ENCODE results near the gene CLSTN3.

The CLSTN3 gene

GRCh38 chr12:7125632-7126227, 4.4 kb upstream of the CLSTN3 start:
- in situ Hi-C loops (cut with MboI; ENCODE audit: low sequenced_read_pairs), result no loop called here

GRCh38 chr12:7127916-7128626, 2.1 kb upstream of the CLSTN3 start:
- in situ Hi-C loops (cut with MboI; ENCODE audit: low sequenced_read_pairs), result no loop called here

GRCh38 chr12:7128681-7129286, 1.4 kb upstream of the CLSTN3 start, which contains the start of gene RBP5:
Gene RBP5 (minus strand): TSS chr12:7128889. CDS start chr12:7128775, 114 bp downstream.
- in situ Hi-C loops (cut with MboI; ENCODE audit: low sequenced_read_pairs), result no loop called here

- in situ Hi-C loops (cut with MboI; ENCODE audit: low sequenced_read_pairs), result no loop called here
Observed at GRCh38 chr12:7129287-7129871, 792 bp upstream of the CLSTN3 start.

GRCh38 chr12:7130701-7131501, 730 bp downstream of the CLSTN3 start:
- in situ Hi-C loops (cut with MboI; ENCODE audit: low sequenced_read_pairs), result no loop called here

GRCh38 chr12:7131502-7131866, 1.3 kb downstream of the CLSTN3 start:
- in situ Hi-C loops (cut with MboI; ENCODE audit: low sequenced_read_pairs), result no loop called here

GRCh38 chr12:7134396-7135166, 4.4 kb downstream of the CLSTN3 start:
- in situ Hi-C loops (cut with MboI; ENCODE audit: low sequenced_read_pairs), result no loop called here

- in situ Hi-C loops (cut with MboI; ENCODE audit: low sequenced_read_pairs), result no loop called here
Observed at GRCh38 chr12:7136071-7136470, 5.9 kb downstream of the CLSTN3 start.

- in situ Hi-C loops (cut with MboI; ENCODE audit: low sequenced_read_pairs), result no loop called here
Observed at GRCh38 chr12:7136676-7137075, 6.5 kb downstream of the CLSTN3 start.

- in situ Hi-C loops (cut with MboI; ENCODE audit: low sequenced_read_pairs), result no loop called here
Observed at GRCh38 chr12:7137908-7138307, 7.7 kb downstream of the CLSTN3 start.

- in situ Hi-C loops (cut with MboI; ENCODE audit: low sequenced_read_pairs), result no loop called here
Observed at GRCh38 chr12:7139200-7139599, 9.0 kb downstream of the CLSTN3 start.

- in situ Hi-C loops (cut with MboI; ENCODE audit: low sequenced_read_pairs), result no loop called here
Observed at GRCh38 chr12:7141351-7142005, 11.3 kb downstream of the CLSTN3 start.

GRCh38 chr12:7142056-7142644, 12.0 kb downstream of the CLSTN3 start:
- in situ Hi-C loops (cut with MboI; ENCODE audit: low sequenced_read_pairs), result no loop called here

- in situ Hi-C loops (cut with MboI; ENCODE audit: low sequenced_read_pairs), result no loop called here
Observed at GRCh38 chr12:7142809-7143465, 12.8 kb downstream of the CLSTN3 start.

GRCh38 chr12:7143564-7143963, 13.4 kb downstream of the CLSTN3 start:
- in situ Hi-C loops (cut with MboI; ENCODE audit: low sequenced_read_pairs), result no loop called here

- in situ Hi-C loops (cut with MboI; ENCODE audit: low sequenced_read_pairs), result no loop called here
Observed at GRCh38 chr12:7144414-7145120, 14.4 kb downstream of the CLSTN3 start.

- in situ Hi-C loops (cut with MboI; ENCODE audit: low sequenced_read_pairs), result no loop called here
Observed at GRCh38 chr12:7145671-7146070, 15.5 kb downstream of the CLSTN3 start.

GRCh38 chr12:7146228-7146627, 16.1 kb downstream of the CLSTN3 start:
- in situ Hi-C loops (cut with MboI; ENCODE audit: low sequenced_read_pairs), result no loop called here
